Prostate gland (tissue), 2 donors: ENCODE data around the gene UGCG. TPM values are rescaled to one million over a fixed set of nuclear protein-coding genes. Genes with fewer than 3 reads are reported as not detected.

Experiments
- DNase-seq: peaks from one replicate; pipeline ENCODE4 v3.0.0-alpha.2; 2019; ENCODE audit warnings: low spot score
- H3K27ac ChIP-seq, 2 donors: fragments of 200-600 bp; sonication (generic); 2 replicates each; pipeline ENCODE4 v1.5.1; 2017 to 2019
- H3K27me3 ChIP-seq: fragments of 200-600 bp; sonication (generic); replicated peaks from 2 replicates; pipeline ENCODE4 v1.5.1; 2019; ENCODE audit not compliant: insufficient read depth
- H3K36me3 ChIP-seq, 2 donors: fragments of 200-600 bp; sonication (generic); 1 replicate in 1 of 2; 2 replicates in 1 of 2; pipeline versions ENCODE4 v1.5.1 to v1.8.1; 2017 to 2019
- H3K4me1 ChIP-seq: fragments of 200-600 bp; sonication (generic); replicated peaks from 2 replicates; pipeline ENCODE4 v1.5.1; 2019
- H3K4me3 ChIP-seq, 2 donors: fragments of 200-600 bp; sonication (generic); 2 replicates each; pipeline ENCODE4 v1.5.1; 2017 to 2019
- H3K9me3 ChIP-seq: fragments of 200-600 bp; sonication (generic); 2 replicates; pipeline ENCODE4 v1.5.1; 2017
- CTCF ChIP-seq, 4 experiments: fragments of 200-600 bp in 2 of 4; fragments of 450-650 bp in 2 of 4; sonication (generic) in 2 of 4; IDR thresholded peaks; 1 replicate in 3 of 4; 2 replicates in 1 of 4; pipeline ENCODE4 v1.5.1; 2016 to 2019; ENCODE audit warnings: antibody characterized with exemption in 4 of 4, mild to moderate bottlenecking in 2 of 4, moderate library complexity in 2 of 4
- POLR2A ChIP-seq: fragments of 450-650 bp; IDR thresholded peaks from one replicate; pipeline ENCODE4 v1.6.1; 2016; ENCODE audit warnings: antibody characterized with exemption, mild to moderate bottlenecking
- POLR2AphosphoS5 ChIP-seq: sonication (generic); formaldehyde crosslinking; IDR thresholded peaks from one replicate; pipeline ENCODE4 v1.6.1; 2017; ENCODE audit warnings: antibody characterized with exemption
- WGBS: methylation state at CpG from one replicate; pipeline ENCODE4 v1.1.5; 2018; 5-methylcytosine and 5-hydroxymethylcytosine counted together
- intact Hi-C: fragments of 100-400 bp; cut with DNase I; formaldehyde crosslinking; loops from one replicate; pipeline ENCODE4 v1.14.2; 2022
- total RNA-seq, 2 donors: library from RNA; depleted of rRNA; stranded (reverse); fragments of >200 nt; gene quantifications; one replicate each; pipeline ENCODE4 v1.1.0, GENCODE V29; 2016

The UGCG gene
- total RNA-seq: 10 to 100 TPM; 23.9 to 42.6 TPM

DNA sequence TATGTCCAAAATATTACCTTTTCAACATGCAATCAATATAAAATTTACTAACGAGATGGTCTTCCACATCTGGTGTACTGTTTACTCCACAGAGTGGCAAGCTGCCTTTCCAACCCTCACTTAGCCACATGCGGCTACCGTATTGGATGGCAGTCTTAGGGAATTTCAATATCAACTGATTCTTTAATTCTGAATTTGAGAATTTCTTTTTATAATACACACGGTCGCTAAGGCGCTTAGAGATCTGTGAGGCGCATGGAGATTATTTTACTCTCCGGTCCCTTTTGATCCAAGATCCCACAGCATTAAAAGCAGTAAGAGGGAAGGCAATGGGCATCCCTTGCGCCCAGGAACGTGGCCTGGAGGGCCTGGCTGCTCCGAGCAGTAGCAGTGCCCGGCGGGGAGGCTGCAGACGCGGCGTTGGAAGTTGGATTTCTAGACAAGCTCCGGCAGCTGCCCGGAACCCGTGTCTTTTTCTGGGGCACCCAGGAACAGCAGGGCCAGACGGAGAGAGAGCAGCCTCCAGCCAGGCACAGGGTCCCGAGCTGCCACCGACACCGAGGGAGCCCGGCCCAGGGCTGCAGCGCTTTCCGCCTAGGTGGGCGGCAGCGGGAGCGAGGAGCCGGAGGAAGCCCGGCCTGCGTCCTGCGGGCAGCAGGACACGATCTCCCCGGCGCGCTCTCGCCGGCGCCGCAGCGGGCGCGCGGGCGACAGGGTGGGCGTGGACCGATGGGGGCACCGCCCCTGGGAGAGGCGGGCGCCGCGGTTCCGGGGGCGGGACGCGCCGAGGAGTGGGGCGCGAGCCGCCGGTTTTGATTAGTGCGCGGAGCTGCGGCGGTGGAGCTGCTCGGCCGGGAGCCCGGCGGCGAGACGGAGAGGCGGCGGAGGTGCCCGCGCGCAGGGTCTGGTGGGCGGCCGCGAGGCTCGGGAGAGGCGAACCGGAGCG lies at the start of gene UGCG:
Gene UGCG (plus strand): TSS at position 819 of the 946 bp plus-strand sequence. CDS start 402 bp downstream, outside the sequence.
- DNase-seq: peak; percentile 84
- intact Hi-C loops: loop anchor here (2.0 to 5.0 kb wide), 2 partner anchors 176 to 437 kb away; partner anchors contain the start of gene PTBP3
- no peaks in the 10 kb centered on the region for H3K36me3 ChIP-seq
- no peaks in the 10 kb centered on the region for H3K4me1 ChIP-seq
- no peaks in the 10 kb centered on the region for H3K27me3 ChIP-seq
- H3K27ac ChIP-seq: peak within 1 kb of the TSS; percentile 95
- TF ChIP-seq POLR2A (peak; percentile 96), POLR2AphosphoS5 (peak; percentile 36), CTCF (IDR thresholded peaks at IDR 0.05) (peak in 2 of 4 experiments; percentile 10 to 15)
- H3K9me3 ChIP-seq: no peaks in the 10 kb centered on the region
- WGBS: under 1% methylated on average over 55 of the region's 84 CpGs
- H3K4me3 ChIP-seq: peak within 1 kb of the TSS; percentile 96 to 98

DNA sequence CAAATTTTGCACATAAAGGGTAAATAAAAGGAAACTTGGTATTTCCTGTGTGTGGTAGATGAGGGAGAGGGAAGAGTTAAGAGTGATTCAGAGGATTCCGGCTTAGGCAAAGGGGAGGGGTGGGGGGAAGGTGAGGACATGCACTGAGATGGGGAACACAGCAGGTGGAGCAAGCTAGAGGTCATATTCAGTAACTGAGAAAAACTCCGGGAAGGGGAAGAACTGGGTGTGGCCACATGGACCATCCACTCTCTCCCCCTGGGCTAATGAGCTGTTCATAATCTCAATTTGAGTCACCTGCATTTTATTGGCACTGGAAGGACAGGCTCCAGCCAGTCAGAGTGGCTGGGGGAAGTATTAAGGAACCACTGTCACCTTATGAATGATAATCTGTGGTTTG lies 45.1 kb upstream of the UGCG start:
- no peak for DNase-seq

GRCh38 chr9:111852291-111852690 lies 44.3 kb upstream of the UGCG start:
- intact Hi-C loops: no loop called here
- Histone ChIP-seq H3K4me1 (no peaks in the 10 kb centered on the region), H3K27me3 (no peaks in the 10 kb centered on the region), H3K36me3 (no peaks in the 10 kb centered on the region), H3K9me3 (no peaks in the 10 kb centered on the region), H3K4me3 (no peak overlapping the region), H3K27ac (no peak overlapping the region)
- DNase-seq: no peak
- 93% methylated on average over 1 of the region's 1 CpG for WGBS
- TF ChIP-seq POLR2AphosphoS5 (no peak), CTCF (IDR thresholded peaks at IDR 0.05) (no peak), POLR2A (no peak)

More for the DNA sequence above, 45.1 kb upstream of the UGCG start:
- intact Hi-C loops: no loop called here
- H3K27me3 ChIP-seq: no peaks in the 10 kb centered on the region
- H3K27ac ChIP-seq: no peak overlapping the region
- H3K9me3 ChIP-seq: no peaks in the 10 kb centered on the region
- H3K36me3 ChIP-seq: no peaks in the 10 kb centered on the region
- H3K4me3 ChIP-seq: no peak overlapping the region
- 37% methylated on average over 2 of the region's 2 CpGs for WGBS
- TF ChIP-seq CTCF (IDR thresholded peaks at IDR 0.05) (no peak), POLR2A (no peak), POLR2AphosphoS5 (no peak)
- no peaks in the 10 kb centered on the region for H3K4me1 ChIP-seq

DNA sequence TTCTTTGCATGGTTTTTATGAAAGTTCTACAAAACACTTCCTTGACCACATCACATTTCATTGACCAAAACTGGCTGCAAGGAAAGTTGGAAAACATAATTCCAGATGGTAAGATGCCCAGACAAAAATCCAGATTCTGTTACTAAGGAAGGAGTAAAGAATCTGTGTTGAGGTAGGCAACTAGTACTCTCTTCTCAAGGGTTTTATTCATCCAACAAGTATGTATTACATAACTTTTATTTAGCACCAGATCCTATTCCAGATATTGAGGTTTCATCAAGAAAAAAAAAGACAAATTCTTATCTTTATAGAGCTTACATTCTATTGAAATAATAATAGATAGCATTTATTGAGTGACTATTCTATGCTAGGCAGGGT lies 43.2 kb upstream of the UGCG start:
- Histone ChIP-seq H3K27ac (no peak overlapping the region), H3K4me3 (no peak overlapping the region), H3K9me3 (no peaks in the 10 kb centered on the region), H3K4me1 (no peaks in the 10 kb centered on the region), H3K27me3 (no peaks in the 10 kb centered on the region), H3K36me3 (no peaks in the 10 kb centered on the region)
- no peak for DNase-seq
- no peak for TF ChIP-seq CTCF (IDR thresholded peaks at IDR 0.05)
- TF ChIP-seq POLR2AphosphoS5: no peak
- no peak for TF ChIP-seq POLR2A
- intact Hi-C loops: no loop called here
